ENCODE measurements around the gene IQGAP2. TPM values are rescaled to one million over a fixed set of nuclear protein-coding genes. Genes with fewer than 3 reads are reported as not detected.
A peak's percentile ranks its signal among the peaks of the same experiment; 100 is the strongest.

IQGAP2 gene
- total and polyA plus RNA-seq, 9 of the 15 experiments (the other 6 are each of a cell fraction or from before 2014, with no cell fraction given), result 8.7 to 23.2 (median 17.4) TPM

GRCh38 chr5:76393035-76393680 is 9.9 kb upstream of the IQGAP2 start:
- peak overlapping the region; percentile 67 for H2AFZ ChIP-seq (ENCODE audit: low read depth, low read length)
- peak; percentile 26 for FAIRE-seq
- WGBS (ENCODE audit: insufficient coverage, low coverage, missing lambda C conversion rate), result 33% methylated on average over 5 of the region's 5 CpGs
- CTCF ChIA-PET (ENCODE audit: low intra/inter-chr PET ratio), result no interaction called here
- H3K27ac ChIP-seq (ENCODE audit: extremely low read depth, low read depth, low read length), result no peak overlapping the region
- no peaks in the 10 kb centered on the region for H3K9me1 ChIP-seq (ENCODE audit: control insufficient read depth, insufficient read depth, low read length)
- H3K4me1 ChIP-seq (replicated peaks in 1 of 2; ENCODE audit: control insufficient read depth in 2 of 2, insufficient read depth in 2 of 2, low read length in 2 of 2), result no peaks in the 10 kb centered on the region; a peak in 1 of 5 replicates
- H3K79me2 ChIP-seq (ENCODE audit: control insufficient read depth, insufficient read depth, low read length), result no peaks in the 10 kb centered on the region
- intact Hi-C loops (cut with micrococcal nuclease) (no loop called here), in situ Hi-C loops (cut with MboI) (loop anchor here (10.0 kb wide), 1 partner anchor 1008 kb away; no protein-coding TSS in a partner anchor)
- DNase-seq (ENCODE audit: extremely low read depth in 1 of 4, low spot score in 3 of 4), result no peak
- H3K36me3 ChIP-seq (ENCODE audit: control insufficient read depth, insufficient read depth, low read length), result no peaks in the 10 kb centered on the region
- H4K20me1 ChIP-seq (replicated peaks; ENCODE audit: control insufficient read depth, insufficient read depth, low read length), result no peaks in the 10 kb centered on the region
- no peak overlapping the region for H3K9ac ChIP-seq (ENCODE audit: insufficient read depth in 1 of 2, low read depth in 2 of 2, low read length in 2 of 2)
- H3K9me3 ChIP-seq (replicated peaks; ENCODE audit: control insufficient read depth, insufficient read depth, low read depth, low read length), result no peaks in the 10 kb centered on the region
- TF ChIP-seq ZSCAN29 (IDR thresholded peaks at IDR 0.05) (no peak), ZKSCAN8 (CRISPR knock-in tag; IDR thresholded peaks at IDR 0.05) (peak; percentile 86), BRF1 (IDR thresholded peaks at IDR 0.05; ENCODE audit: borderline replicate concordance, extremely low read depth, insufficient read length) (no peak), ILF3 (IDR thresholded peaks at IDR 0.05; ENCODE audit: borderline replicate concordance) (no peak), ZNF197 (CRISPR knock-in tag; IDR thresholded peaks at IDR 0.05; ENCODE audit: low read depth) (no peak), ELK1 (CRISPR knock-in tag; IDR thresholded peaks at IDR 0.05) (no peak), ZNF717 (CRISPR knock-in tag; IDR thresholded peaks at IDR 0.05) (no peak)
- no peak for ATAC-seq
- no peak overlapping the region for H3K4me2 ChIP-seq (ENCODE audit: insufficient read depth, low read length)
- no TSS peak for BruUV-seq (replicated peaks)
- H3K4me3 ChIP-seq, result no peak overlapping the region
- POLR2A ChIA-PET, result interaction anchor here (1.5 kb wide), 1 partner anchor 9 kb away, joined by 4 read pairs; no protein-coding TSS in a partner anchor
- no peaks in the 10 kb centered on the region for H3K27me3 ChIP-seq (ENCODE audit: control insufficient read depth in 2 of 2, insufficient read depth in 2 of 2, low read length in 2 of 2)
